HepG2 (cell line): ENCODE measurements around the gene TCEA3. TPM values are rescaled to one million over a fixed set of nuclear protein-coding genes. Genes with fewer than 3 reads are reported as not detected.
A peak's percentile ranks its signal among the peaks of the same experiment; 100 is the strongest.

Source experiments
- CBX1 ChIP-seq: IDR thresholded peaks from one replicate; pipeline ENCODE4 v1.6.1; 2016; ENCODE audit warnings: antibody characterized with exemption, low read depth
- ETV5 ChIP-seq: IDR thresholded peaks from 2 replicates; pipeline ENCODE4 v1.6.1; 2018; ENCODE audit warnings: missing biosample characterization, missing genetic modification reagents, inconsistent platforms, borderline replicate concordance
- MTA1 ChIP-seq: sonication (generic); formaldehyde crosslinking; IDR thresholded peaks from 2 replicates; pipeline ENCODE4 v1.4.0; 2020; ENCODE audit warnings: missing genetic modification reagents, mild to moderate bottlenecking, borderline replicate concordance
- NFKB2 ChIP-seq: sonication (generic); formaldehyde crosslinking; IDR thresholded peaks from 2 replicates; pipeline ENCODE4 v1.4.0; 2020; ENCODE audit warnings: missing genetic modification reagents, borderline replicate concordance
- NPAS2 ChIP-seq: sonication (generic); formaldehyde crosslinking; IDR thresholded peaks from 2 replicates; pipeline ENCODE4 v1.8.0; 2022; ENCODE audit warnings: mild to moderate bottlenecking, missing genetic modification reagents, borderline replicate concordance
- PHF20 ChIP-seq: sonication (generic); formaldehyde crosslinking; IDR thresholded peaks from 2 replicates; pipeline ENCODE4 v1.5.0; 2020; ENCODE audit warnings: mild to moderate bottlenecking, missing genetic modification reagents
- RAD51 ChIP-seq: fragments of 450-650 bp; IDR thresholded peaks from 2 replicates; pipeline ENCODE4 v1.6.1; 2016; ENCODE audit warnings: borderline replicate concordance
- REPIN1 ChIP-seq: sonication (generic); formaldehyde crosslinking; IDR thresholded peaks from 2 replicates; pipeline ENCODE4 v1.8.0; 2022; ENCODE audit warnings: missing genetic modification reagents, low read depth, mild to moderate bottlenecking, borderline replicate concordance
- SPEN ChIP-seq: sonication (generic); formaldehyde crosslinking; IDR thresholded peaks from 2 replicates; pipeline ENCODE4 v1.5.1; 2020; ENCODE audit warnings: low read depth, mild to moderate bottlenecking, missing genetic modification reagents
- TBX3 ChIP-seq: fragments of 450-650 bp; IDR thresholded peaks from 2 replicates; pipeline ENCODE4 v1.6.1; 2017; ENCODE audit warnings: antibody characterized with exemption, mild to moderate bottlenecking, inconsistent platforms, borderline replicate concordance
- ZBTB34 ChIP-seq: sonication (generic); formaldehyde crosslinking; IDR thresholded peaks from 2 replicates; pipeline ENCODE4 v1.8.0; 2022; ENCODE audit warnings: mild to moderate bottlenecking, missing genetic modification reagents
- ZKSCAN8 ChIP-seq: IDR thresholded peaks from 2 replicates; pipeline ENCODE4 v1.6.1; 2016; ENCODE audit warnings: borderline replicate concordance, missing genetic modification reagents, missing compliant biosample characterization
- ZMYM4 ChIP-seq: sonication (generic); formaldehyde crosslinking; IDR thresholded peaks from 2 replicates; pipeline ENCODE4 v1.8.1; 2023; ENCODE audit warnings: mild to moderate bottlenecking, missing genetic modification reagents
- ZNF326 ChIP-seq: sonication (generic); formaldehyde crosslinking; IDR thresholded peaks from 2 replicates; pipeline ENCODE4 v1.4.0; 2020; ENCODE audit warnings: missing genetic modification reagents, borderline replicate concordance
- ZNF709 ChIP-seq: sonication (generic); formaldehyde crosslinking; IDR thresholded peaks from 2 replicates; pipeline ENCODE4 v1.5.0; 2020; ENCODE audit warnings: mild to moderate bottlenecking, missing genetic modification reagents
- ZNF775 ChIP-seq: sonication (generic); formaldehyde crosslinking; IDR thresholded peaks from 2 replicates; pipeline ENCODE4 v1.4.0; 2020; ENCODE audit warnings: missing genetic modification reagents, mild to moderate bottlenecking, moderate library complexity, borderline replicate concordance
- ZNF883 ChIP-seq: sonication (generic); formaldehyde crosslinking; IDR thresholded peaks from 2 replicates; pipeline ENCODE4 v1.5.1; 2020; ENCODE audit warnings: mild to moderate bottlenecking, missing genetic modification reagents; ENCODE audit errors: not compliant biosample characterization
- polyA plus RNA-seq, 8 experiments: library from polyadenylated mRNA; depleted of rRNA in 3 of 8; stranded (reverse) in 7 of 8; unstranded in 1 of 8; fragments of >200 nt; fragmentation: Illumina TruSeq in 4 of 8; extraction: Trizol in 4 of 8; gene quantifications; 2 replicates each; pipeline versions ENCODE4 v1.2.1 to v1.2.3, GENCODE V29; 2011 to 2016; ENCODE audit warnings: low read depth in 4 of 8, missing spikeins in 1 of 8, mixed read lengths in 1 of 8; ENCODE audit not compliant: insufficient read depth in 1 of 8
- total RNA-seq, 5 experiments: library from RNA; depleted of rRNA; stranded (reverse); fragments of >200 nt; fragmentation: Illumina TruSeq; extraction: Trizol; gene quantifications; 2 replicates each; pipeline ENCODE4 v1.2.3, GENCODE V29; 2016; ENCODE audit warnings: low read depth in 1 of 5
- TF ChIP-seq, protein P1 (sequence below): sonication (generic); formaldehyde crosslinking; IDR thresholded peaks from 2 replicates; pipeline ENCODE4 v1.4.0; 2020; ENCODE audit warnings: missing genetic modification reagents
- TF ChIP-seq, protein P2 (sequence below): sonication (generic); formaldehyde crosslinking; IDR thresholded peaks from 2 replicates; pipeline ENCODE4 v1.5.0; 2020; ENCODE audit warnings: mild to moderate bottlenecking, missing genetic modification reagents, borderline replicate concordance

TCEA3 gene
- total and polyA plus RNA-seq, 2 of the 13 experiments (the other 11 are each of a cell fraction or from before 2014, with no cell fraction given) = 55.5 to 84.6 TPM

DNA sequence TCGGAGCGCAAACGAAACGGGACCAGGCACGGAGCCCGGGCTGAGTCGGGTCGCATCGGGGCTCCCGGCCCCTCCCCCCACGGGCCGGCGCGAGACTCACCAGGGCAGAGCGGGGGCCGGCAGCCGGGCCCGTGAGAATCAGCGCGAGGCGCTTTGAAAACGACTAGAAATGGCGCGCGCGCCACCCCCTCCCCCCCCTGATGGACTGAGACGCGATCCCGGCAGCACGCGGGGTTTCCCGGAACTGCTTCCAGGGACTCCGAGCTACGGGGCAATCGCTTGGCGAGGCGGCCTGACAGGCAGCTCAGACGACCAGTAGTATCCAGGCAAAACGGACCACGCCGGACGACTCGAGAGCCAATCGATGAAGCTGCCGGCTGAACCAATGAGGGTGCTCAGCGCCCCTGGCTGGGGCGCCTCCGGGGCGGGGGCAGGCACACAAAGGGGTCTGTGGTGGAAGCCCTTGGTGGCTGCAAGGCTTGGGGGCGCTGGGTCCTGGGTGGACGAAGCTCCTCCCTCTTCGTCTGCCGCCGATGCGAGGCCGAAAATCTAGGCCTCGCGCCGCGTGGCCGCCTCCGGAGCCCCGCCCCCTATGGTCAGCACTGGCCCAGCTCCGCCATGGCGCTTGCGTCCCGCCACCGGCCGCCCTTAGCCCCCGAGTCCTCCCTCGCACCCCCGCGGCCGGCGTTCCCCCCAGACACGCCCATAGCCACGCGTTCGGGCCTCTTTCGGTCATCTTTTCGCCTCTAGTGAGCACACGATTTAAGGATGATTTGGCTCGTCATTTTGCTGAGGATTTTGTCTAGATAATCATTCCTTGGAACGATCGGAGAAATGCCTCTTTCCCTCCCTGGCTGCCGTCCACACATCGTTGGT, 80.2 kb downstream of the TCEA3 start, which contains the start of gene HNRNPR (continued):
- 0 out of 2 replicates have a peak, but pooled peaks have one; percentile 23 for TF ChIP-seq TBX3
- TF ChIP-seq RAD51 = no peak
- peak; percentile 51 for TF ChIP-seq ZNF883 (CRISPR knock-in tag)
- no peak; the same call in 1 of the 2 replicates for TF ChIP-seq ZKSCAN8
- TF ChIP-seq ZBTB34 (CRISPR knock-in tag) = 0 out of 2 replicates have a peak, but pooled peaks have one; percentile 61
- no peak for TF ChIP-seq NPAS2 (CRISPR knock-in tag)
- no peak for TF ChIP-seq CBX1
- TF ChIP-seq ZNF775 (CRISPR knock-in tag) = no peak
- TF ChIP-seq ZMYM4 = peak; percentile 80
- peak; percentile 56; the same call in 1 of the 2 replicates for TF ChIP-seq PHF20 (CRISPR knock-in tag)
- TF ChIP-seq ETV5 (CRISPR knock-in tag) = peak; percentile 63; the same call in 1 of the 2 replicates
- peak; percentile 85 for TF ChIP-seq SPEN (CRISPR knock-in tag)
- TF ChIP-seq, protein P1, sequence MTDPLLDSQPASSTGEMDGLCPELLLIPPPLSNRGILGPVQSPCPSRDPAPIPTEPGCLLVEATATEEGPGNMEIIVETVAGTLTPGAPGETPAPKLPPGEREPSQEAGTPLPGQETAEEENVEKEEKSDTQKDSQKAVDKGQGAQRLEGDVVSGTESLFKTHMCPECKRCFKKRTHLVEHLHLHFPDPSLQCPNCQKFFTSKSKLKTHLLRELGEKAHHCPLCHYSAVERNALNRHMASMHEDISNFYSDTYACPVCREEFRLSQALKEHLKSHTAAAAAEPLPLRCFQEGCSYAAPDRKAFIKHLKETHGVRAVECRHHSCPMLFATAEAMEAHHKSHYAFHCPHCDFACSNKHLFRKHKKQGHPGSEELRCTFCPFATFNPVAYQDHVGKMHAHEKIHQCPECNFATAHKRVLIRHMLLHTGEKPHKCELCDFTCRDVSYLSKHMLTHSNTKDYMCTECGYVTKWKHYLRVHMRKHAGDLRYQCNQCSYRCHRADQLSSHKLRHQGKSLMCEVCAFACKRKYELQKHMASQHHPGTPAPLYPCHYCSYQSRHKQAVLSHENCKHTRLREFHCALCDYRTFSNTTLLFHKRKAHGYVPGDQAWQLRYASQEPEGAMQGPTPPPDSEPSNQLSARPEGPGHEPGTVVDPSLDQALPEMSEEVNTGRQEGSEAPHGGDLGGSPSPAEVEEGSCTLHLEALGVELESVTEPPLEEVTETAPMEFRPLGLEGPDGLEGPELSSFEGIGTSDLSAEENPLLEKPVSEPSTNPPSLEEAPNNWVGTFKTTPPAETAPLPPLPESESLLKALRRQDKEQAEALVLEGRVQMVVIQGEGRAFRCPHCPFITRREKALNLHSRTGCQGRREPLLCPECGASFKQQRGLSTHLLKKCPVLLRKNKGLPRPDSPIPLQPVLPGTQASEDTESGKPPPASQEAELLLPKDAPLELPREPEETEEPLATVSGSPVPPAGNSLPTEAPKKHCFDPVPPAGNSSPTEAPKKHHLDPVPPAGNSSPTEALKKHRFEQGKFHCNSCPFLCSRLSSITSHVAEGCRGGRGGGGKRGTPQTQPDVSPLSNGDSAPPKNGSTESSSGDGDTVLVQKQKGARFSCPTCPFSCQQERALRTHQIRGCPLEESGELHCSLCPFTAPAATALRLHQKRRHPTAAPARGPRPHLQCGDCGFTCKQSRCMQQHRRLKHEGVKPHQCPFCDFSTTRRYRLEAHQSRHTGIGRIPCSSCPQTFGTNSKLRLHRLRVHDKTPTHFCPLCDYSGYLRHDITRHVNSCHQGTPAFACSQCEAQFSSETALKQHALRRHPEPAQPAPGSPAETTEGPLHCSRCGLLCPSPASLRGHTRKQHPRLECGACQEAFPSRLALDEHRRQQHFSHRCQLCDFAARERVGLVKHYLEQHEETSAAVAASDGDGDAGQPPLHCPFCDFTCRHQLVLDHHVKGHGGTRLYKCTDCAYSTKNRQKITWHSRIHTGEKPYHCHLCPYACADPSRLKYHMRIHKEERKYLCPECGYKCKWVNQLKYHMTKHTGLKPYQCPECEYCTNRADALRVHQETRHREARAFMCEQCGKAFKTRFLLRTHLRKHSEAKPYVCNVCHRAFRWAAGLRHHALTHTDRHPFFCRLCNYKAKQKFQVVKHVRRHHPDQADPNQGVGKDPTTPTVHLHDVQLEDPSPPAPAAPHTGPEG (CRISPR knock-in tag) = no peak
- peak; percentile 64; the same call in 1 of the 2 replicates for TF ChIP-seq NFKB2 (CRISPR knock-in tag)
- peak; percentile 63; the same call in 1 of the 2 replicates for TF ChIP-seq MTA1 (CRISPR knock-in tag)
- TF ChIP-seq ZNF326 (CRISPR knock-in tag) = no peak
- TF ChIP-seq, protein P2, sequence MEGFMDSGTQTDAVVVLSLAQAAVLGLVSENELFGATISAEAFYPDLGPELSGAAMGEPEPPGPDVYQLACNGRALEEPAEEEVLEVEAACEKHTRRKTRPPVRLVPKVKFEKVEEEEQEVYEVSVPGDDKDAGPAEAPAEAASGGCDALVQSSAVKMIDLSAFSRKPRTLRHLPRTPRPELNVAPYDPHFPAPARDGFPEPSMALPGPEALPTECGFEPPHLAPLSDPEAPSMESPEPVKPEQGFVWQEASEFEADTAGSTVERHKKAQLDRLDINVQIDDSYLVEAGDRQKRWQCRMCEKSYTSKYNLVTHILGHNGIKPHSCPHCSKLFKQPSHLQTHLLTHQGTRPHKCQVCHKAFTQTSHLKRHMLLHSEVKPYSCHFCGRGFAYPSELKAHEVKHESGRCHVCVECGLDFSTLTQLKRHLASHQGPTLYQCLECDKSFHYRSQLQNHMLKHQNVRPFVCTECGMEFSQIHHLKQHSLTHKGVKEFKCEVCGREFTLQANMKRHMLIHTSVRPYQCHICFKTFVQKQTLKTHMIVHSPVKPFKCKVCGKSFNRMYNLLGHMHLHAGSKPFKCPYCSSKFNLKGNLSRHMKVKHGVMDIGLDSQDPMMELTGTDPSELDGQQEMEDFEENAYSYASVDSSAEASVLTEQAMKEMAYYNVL (CRISPR knock-in tag) = peak; percentile 69
- 0 out of 2 replicates have a peak, but pooled peaks have one; percentile 86 for TF ChIP-seq ZNF709
- TF ChIP-seq REPIN1 (CRISPR knock-in tag) = peak; percentile 80
